ENCODE data around the gene CKMT2. TPM values are rescaled to one million over a fixed set of nuclear protein-coding genes. Genes with fewer than 3 reads are reported as not detected.

The CKMT2 gene
- total and polyA plus RNA-seq, 2 of the 8 experiments (the other 6 are each of a cell fraction or from before 2014, with no cell fraction given), result 2.4 to 5.0 TPM

GRCh38 chr5:81235287-81236072 lies 2.4 kb downstream of the CKMT2 start:
- peaks cover 3 to 15% (median 5%) of the 10 kb centered on the region in 4 experiments for H3K4me1 ChIP-seq (replicated peaks in 1 of 4; ENCODE audit: control insufficient read depth in 3 of 4, insufficient read depth in 4 of 4, low read length in 3 of 4)
- CTCF ChIA-PET (ENCODE audit: partially characterized antibody), result interaction anchor here (0.6 to 4.5 kb wide), 5 partner anchors 10 to 65 kb away, joined by 3 to 19 read pairs (median 3); partner anchors contain the start of gene ZCCHC9
- no peaks in the 10 kb centered on the region; the same call in 1 of the 2 replicates for H3K79me1 ChIP-seq (ENCODE audit: low read depth, low read length)
- no peak overlapping the region for H2BK15ac ChIP-seq (ENCODE audit: low read length)
- H3K4ac ChIP-seq (replicated peaks; ENCODE audit: insufficient read length, low read depth, low read length), result no peak overlapping the region
- no peak overlapping the region; the same call in 1 of the 2 replicates for H2BK5ac ChIP-seq (ENCODE audit: low read depth, low read length)
- H3K36me3 ChIP-seq (ENCODE audit: control insufficient read depth in 2 of 4, insufficient read depth in 4 of 4, low read length in 3 of 4), result peaks cover 0 to 2% (median under 1%) of the 10 kb centered on the region in 4 experiments; a peak in 2 of 8 replicates
- H3K4me3 ChIP-seq (ENCODE audit: extremely low read depth in 1 of 4, insufficient read depth in 2 of 4, low read depth in 3 of 4, low read length in 4 of 4), result no peak overlapping the region
- no peaks in the 10 kb centered on the region for H3K79me2 ChIP-seq (ENCODE audit: control insufficient read depth in 1 of 2, insufficient read depth in 2 of 2, low read length in 2 of 2)
- H4K8ac ChIP-seq (ENCODE audit: extremely low read depth, insufficient read depth, low read length), result no peak overlapping the region
- no peak overlapping the region for H2AK5ac ChIP-seq (ENCODE audit: low read depth, low read length)
- H3K23ac ChIP-seq (ENCODE audit: insufficient read length), result no peak overlapping the region
- DNase-seq (ENCODE audit: low read depth in 1 of 2, low spot score in 2 of 2), result no peak
- no peak for FAIRE-seq
- no peak overlapping the region for H3K56ac ChIP-seq (replicated peaks; ENCODE audit: insufficient read length, low read depth, low read length)
- H3K27ac ChIP-seq (ENCODE audit: low read depth, low read length), result no peak overlapping the region
- H2BK20ac ChIP-seq (ENCODE audit: low read length), result no peak overlapping the region
- H3K9ac ChIP-seq (replicated peaks in 1 of 4; ENCODE audit: extremely low read depth in 1 of 4, low read depth in 3 of 4, low read length in 3 of 4), result no peak overlapping the region
- H4K20me1 ChIP-seq (replicated peaks in 1 of 2; ENCODE audit: control insufficient read depth in 1 of 2, insufficient read depth in 2 of 2, low read length in 2 of 2), result no peaks in the 10 kb centered on the region
- no peak overlapping the region for H4K5ac ChIP-seq (ENCODE audit: insufficient read length, low read depth, low read length)
- WGBS, 2 experiments (ENCODE audit: extremely low coverage in 1 of 2, insufficient coverage in 1 of 2, insufficient read length in 1 of 2, insufficient replicate concordance in 2 of 2, low coverage in 1 of 2, low lambda C conversion rate in 2 of 2, missing lambda C conversion rate in 1 of 2), result 89% methylated on average over 10 of the region's 10 CpGs; no CpG with 5 or more reads in 1 of the 2 experiments
- H3K18ac ChIP-seq (ENCODE audit: extremely low read depth, low read length), result peak overlapping the region; percentile 14; the same call in 1 of the 2 replicates
- H3K4me2 ChIP-seq (ENCODE audit: insufficient read depth in 1 of 2, low read depth in 2 of 2, low read length in 2 of 2), result no peak overlapping the region
- no peak overlapping the region for H2BK12ac ChIP-seq (ENCODE audit: low read depth, low read length)
- peaks cover 2% of the 10 kb centered on the region; the same call in 1 of the 2 replicates for H3K23me2 ChIP-seq (ENCODE audit: low read depth, low read length)
- H3K9me3 ChIP-seq (ENCODE audit: insufficient read depth in 2 of 2, low read depth in 1 of 2, low read length in 1 of 2), result no peaks in the 10 kb centered on the region
- H2BK120ac ChIP-seq (replicated peaks; ENCODE audit: low read depth, low read length), result no peak overlapping the region
- no peaks in the 10 kb centered on the region for H3K27me3 ChIP-seq (replicated peaks in 1 of 4; ENCODE audit: control insufficient read depth in 3 of 4, extremely low read depth in 1 of 4, insufficient read depth in 3 of 4, low read length in 3 of 4)
- POLR2A ChIA-PET (ENCODE audit: partially characterized antibody), result interaction anchor here (0.6 to 4.7 kb wide), 3 partner anchors 11 to 1878 kb away, joined by 3 to 24 read pairs (median 18); partner anchors contain the start of gene ZCCHC9
- H4K91ac ChIP-seq (replicated peaks; ENCODE audit: insufficient read length, low read length), result no peak overlapping the region
- no peak overlapping the region for H2AFZ ChIP-seq (ENCODE audit: low read length)
- no peak overlapping the region for H3K14ac ChIP-seq (ENCODE audit: insufficient read length)
- TF ChIP-seq ASH2L (IDR thresholded peaks at IDR 0.05; ENCODE audit: low read length) (no peak), JUN (IDR thresholded peaks at IDR 0.05; ENCODE audit: low read depth, low read length) (no peak), EGR1 (IDR thresholded peaks at IDR 0.05; ENCODE audit: borderline replicate concordance, low read depth, low read length) (no peak), USF2 (IDR thresholded peaks at IDR 0.05; ENCODE audit: low read length) (no peak), RFX5 (IDR thresholded peaks at IDR 0.05; ENCODE audit: borderline replicate concordance, low read depth, low read length) (no peak), KDM4A (IDR thresholded peaks at IDR 0.05; ENCODE audit: low read depth, low read length, severe bottlenecking) (no peak), SAP30 (IDR thresholded peaks at IDR 0.05; ENCODE audit: insufficient read depth, insufficient replicate concordance, low read length) (no peak), HDAC2 (IDR thresholded peaks at IDR 0.05; ENCODE audit: borderline replicate concordance in 1 of 2, low read depth in 2 of 2, low read length in 2 of 2) (no peak), RNF2 (IDR thresholded peaks at IDR 0.05; ENCODE audit: borderline replicate concordance, low read depth, low read length, missing control alignments, poor library complexity, severe bottlenecking) (no peak)

Measured in H1 (cell line).